ENCODE results near the gene TICAM2. TPM values are rescaled to one million over a fixed set of nuclear protein-coding genes. Genes with fewer than 3 reads are reported as not detected.
A peak's percentile ranks its signal among the peaks of the same experiment; 100 is the strongest.

TICAM2 gene
- total RNA-seq, 1 donor from 2014 or later, result 0.98 TPM

- no peak for DNase-seq (ENCODE audit: extremely low spot score in 2 of 2)
- H3K36me3 ChIP-seq, result no peaks in the 10 kb centered on the region
- H3K4me3 ChIP-seq, result peak overlapping the region; percentile 74 to 93
- intact Hi-C loops (cut with DNase I), result no loop called here
- peaks cover 44% of the 10 kb centered on the region for H3K4me1 ChIP-seq
- H3K27me3 ChIP-seq, result no peaks in the 10 kb centered on the region
- peak overlapping the region; percentile 98 for H3K27ac ChIP-seq
- H3K9me3 ChIP-seq, result no peaks in the 10 kb centered on the region
- TF ChIP-seq CTCF (IDR thresholded peaks at IDR 0.05), result no peak
- no peak for TF ChIP-seq POLR2AphosphoS5 (IDR thresholded peaks at IDR 0.05; ENCODE audit: insufficient read depth in 1 of 2, low read depth in 1 of 2)
- no peak for TF ChIP-seq POLR2A (IDR thresholded peaks at IDR 0.05)
Observed at GRCh38 chr5:115602591-115603125, 379 bp upstream of the TICAM2 start.

GRCh38 chr5:115600766-115601165 is 1.5 kb downstream of the TICAM2 start:
- intact Hi-C loops (cut with DNase I), result no loop called here
- Histone ChIP-seq H3K9me3 (no peaks in the 10 kb centered on the region), H3K4me1 (peaks cover 44% of the 10 kb centered on the region), H3K36me3 (no peaks in the 10 kb centered on the region), H3K27ac (peak overlapping the region; percentile 98), H3K4me3 (peak overlapping the region in 1 of 2 donors; percentile 74), H3K27me3 (no peaks in the 10 kb centered on the region)
- no peak for TF ChIP-seq POLR2AphosphoS5 (IDR thresholded peaks at IDR 0.05; ENCODE audit: insufficient read depth in 1 of 2, low read depth in 1 of 2)
- no peak for TF ChIP-seq POLR2A (IDR thresholded peaks at IDR 0.05)
- no peak for TF ChIP-seq CTCF (IDR thresholded peaks at IDR 0.05)
- no peak for DNase-seq (ENCODE audit: extremely low spot score in 2 of 2)

GRCh38 chr5:115599924-115600323 is 2.4 kb downstream of the TICAM2 start:
- TF ChIP-seq POLR2AphosphoS5 (IDR thresholded peaks at IDR 0.05; ENCODE audit: insufficient read depth in 1 of 2, low read depth in 1 of 2), result no peak
- no peaks in the 10 kb centered on the region for H3K9me3 ChIP-seq
- intact Hi-C loops (cut with DNase I), result no loop called here
- DNase-seq (ENCODE audit: extremely low spot score in 2 of 2), result no peak
- H3K27me3 ChIP-seq, result no peaks in the 10 kb centered on the region
- peak overlapping the region; percentile 9 for H3K27ac ChIP-seq
- H3K4me3 ChIP-seq, result no peak overlapping the region
- no peaks in the 10 kb centered on the region for H3K36me3 ChIP-seq
- peaks cover 44% of the 10 kb centered on the region for H3K4me1 ChIP-seq

GRCh38 chr5:115599502-115599901 is 2.8 kb downstream of the TICAM2 start:
- H3K36me3 ChIP-seq, result no peaks in the 10 kb centered on the region
- no peak overlapping the region for H3K4me3 ChIP-seq
- peaks cover 44% of the 10 kb centered on the region for H3K4me1 ChIP-seq
- TF ChIP-seq POLR2AphosphoS5 (IDR thresholded peaks at IDR 0.05; ENCODE audit: insufficient read depth in 1 of 2, low read depth in 1 of 2), result no peak
- TF ChIP-seq POLR2A (IDR thresholded peaks at IDR 0.05), result no peak
- TF ChIP-seq CTCF (IDR thresholded peaks at IDR 0.05), result no peak
- no peaks in the 10 kb centered on the region for H3K27me3 ChIP-seq
- intact Hi-C loops (cut with DNase I), result no loop called here
- no peaks in the 10 kb centered on the region for H3K9me3 ChIP-seq
- DNase-seq (ENCODE audit: extremely low spot score in 2 of 2), result no peak
- peak overlapping the region; percentile 9 for H3K27ac ChIP-seq

- Histone ChIP-seq H3K4me3 (no peak overlapping the region), H3K27me3 (no peaks in the 10 kb centered on the region), H3K36me3 (no peaks in the 10 kb centered on the region), H3K4me1 (peaks cover 10% of the 10 kb centered on the region), H3K27ac (no peak overlapping the region), H3K9me3 (no peaks in the 10 kb centered on the region)
- no peak for DNase-seq (ENCODE audit: extremely low spot score in 2 of 2)
- intact Hi-C loops (cut with DNase I), result no loop called here
- TF ChIP-seq POLR2AphosphoS5 (IDR thresholded peaks at IDR 0.05; ENCODE audit: insufficient read depth in 1 of 2, low read depth in 1 of 2) (no peak), POLR2A (IDR thresholded peaks at IDR 0.05) (no peak), CTCF (IDR thresholded peaks at IDR 0.05) (no peak)
Observed at GRCh38 chr5:115594128-115595047, 7.9 kb downstream of the TICAM2 start.
